Measurements from ENCODE around the gene PDE4B. TPM values are rescaled to one million over a fixed set of nuclear protein-coding genes. Genes with fewer than 3 reads are reported as not detected.

Gene PDE4B
- total and polyA plus RNA-seq, 9 of the 15 experiments (the other 6 are each of a cell fraction or from before 2014, with no cell fraction given), result 0.09 TPM; not detected in 8

DNA sequence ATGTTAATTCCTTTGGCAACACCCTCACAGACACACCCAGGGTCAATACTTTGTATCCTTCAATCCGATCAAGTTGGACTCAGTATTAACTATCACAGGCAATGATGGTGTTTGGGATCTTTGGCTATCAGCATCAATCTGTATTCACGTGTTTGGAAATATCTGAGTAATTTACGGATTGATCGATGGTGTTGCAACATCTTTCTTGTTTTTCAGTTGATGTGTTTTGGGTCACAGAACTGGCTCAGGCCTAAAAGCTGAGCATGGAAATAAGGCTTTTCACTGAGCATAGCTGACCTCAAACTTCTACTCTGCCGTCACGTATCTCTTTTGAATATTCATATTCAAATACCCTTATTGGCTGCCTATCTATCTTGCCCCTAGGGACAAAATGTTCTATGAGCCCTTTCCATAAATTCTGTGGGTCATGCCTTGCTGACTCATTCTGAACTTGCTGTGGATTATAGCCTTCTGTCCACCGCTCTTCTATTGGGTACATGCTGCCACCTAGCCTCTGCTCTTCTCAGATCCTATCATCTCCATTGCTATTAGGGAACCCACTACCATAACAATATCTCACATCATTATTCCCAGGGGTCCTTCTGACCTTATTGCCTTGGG is 156.0 kb downstream of the PDE4B start (continued):
- TF ChIP-seq, protein P1, sequence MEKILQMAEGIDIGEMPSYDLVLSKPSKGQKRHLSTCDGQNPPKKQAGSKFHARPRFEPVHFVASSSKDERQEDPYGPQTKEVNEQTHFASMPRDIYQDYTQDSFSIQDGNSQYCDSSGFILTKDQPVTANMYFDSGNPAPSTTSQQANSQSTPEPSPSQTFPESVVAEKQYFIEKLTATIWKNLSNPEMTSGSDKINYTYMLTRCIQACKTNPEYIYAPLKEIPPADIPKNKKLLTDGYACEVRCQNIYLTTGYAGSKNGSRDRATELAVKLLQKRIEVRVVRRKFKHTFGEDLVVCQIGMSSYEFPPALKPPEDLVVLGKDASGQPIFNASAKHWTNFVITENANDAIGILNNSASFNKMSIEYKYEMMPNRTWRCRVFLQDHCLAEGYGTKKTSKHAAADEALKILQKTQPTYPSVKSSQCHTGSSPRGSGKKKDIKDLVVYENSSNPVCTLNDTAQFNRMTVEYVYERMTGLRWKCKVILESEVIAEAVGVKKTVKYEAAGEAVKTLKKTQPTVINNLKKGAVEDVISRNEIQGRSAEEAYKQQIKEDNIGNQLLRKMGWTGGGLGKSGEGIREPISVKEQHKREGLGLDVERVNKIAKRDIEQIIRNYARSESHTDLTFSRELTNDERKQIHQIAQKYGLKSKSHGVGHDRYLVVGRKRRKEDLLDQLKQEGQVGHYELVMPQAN (IDR thresholded peaks at IDR 0.05; ENCODE audit: borderline replicate concordance), result no peak
- no peak for TF ChIP-seq ERF (CRISPR knock-in tag; IDR thresholded peaks at IDR 0.05)
- TF ChIP-seq FOXJ2 (tag; IDR thresholded peaks at IDR 0.05), result no peak
- no peak for TF ChIP-seq SAP30 (IDR thresholded peaks at IDR 0.05; ENCODE audit: borderline replicate concordance, insufficient read depth, low read depth, low read length, poor library complexity, severe bottlenecking)
- TF ChIP-seq POLR2AphosphoS5 (IDR thresholded peaks at IDR 0.05; ENCODE audit: control insufficient read depth, insufficient read depth, low read depth, low read length), result no peak
- TF ChIP-seq EHMT2 (IDR thresholded peaks at IDR 0.05), result 0 out of 2 replicates have a peak, but pooled peaks have one; percentile 14
- no peak for TF ChIP-seq TCF7 (IDR thresholded peaks at IDR 0.05; ENCODE audit: borderline replicate concordance)
- TF ChIP-seq DPF2 (IDR thresholded peaks at IDR 0.05), result 0 out of 2 replicates have a peak, but pooled peaks have one; percentile 19
- TF ChIP-seq PHB (CRISPR knock-in tag; IDR thresholded peaks at IDR 0.05), result no peak
- no peak for TF ChIP-seq ZNF133 (CRISPR knock-in tag; IDR thresholded peaks at IDR 0.05)
- TF ChIP-seq MXI1 (IDR thresholded peaks at IDR 0.05; ENCODE audit: low read depth, low read length), result no peak
- TF ChIP-seq C11orf30 (IDR thresholded peaks at IDR 0.05; ENCODE audit: low read depth), result peak; percentile 82
- no peak for TF ChIP-seq POLR3G (IDR thresholded peaks at IDR 0.05; ENCODE audit: extremely low read depth, insufficient read length, insufficient replicate concordance)
- TF ChIP-seq, protein P2, sequence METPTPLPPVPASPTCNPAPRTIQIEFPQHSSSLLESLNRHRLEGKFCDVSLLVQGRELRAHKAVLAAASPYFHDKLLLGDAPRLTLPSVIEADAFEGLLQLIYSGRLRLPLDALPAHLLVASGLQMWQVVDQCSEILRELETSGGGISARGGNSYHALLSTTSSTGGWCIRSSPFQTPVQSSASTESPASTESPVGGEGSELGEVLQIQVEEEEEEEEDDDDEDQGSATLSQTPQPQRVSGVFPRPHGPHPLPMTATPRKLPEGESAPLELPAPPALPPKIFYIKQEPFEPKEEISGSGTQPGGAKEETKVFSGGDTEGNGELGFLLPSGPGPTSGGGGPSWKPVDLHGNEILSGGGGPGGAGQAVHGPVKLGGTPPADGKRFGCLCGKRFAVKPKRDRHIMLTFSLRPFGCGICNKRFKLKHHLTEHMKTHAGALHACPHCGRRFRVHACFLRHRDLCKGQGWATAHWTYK (CRISPR knock-in tag; IDR thresholded peaks at IDR 0.05), result no peak
- TF ChIP-seq SMARCA4 (IDR thresholded peaks at IDR 0.05), result no peak
- TF ChIP-seq RAD21 (CRISPR knock-in tag; conservative IDR thresholded peaks at IDR 0.05 in 1 of 2, IDR thresholded peaks at IDR 0.05 in 1 of 2), result peak; percentile 57 to 82; a peak in 3 of 4 replicates
- TF ChIP-seq, protein P3, sequence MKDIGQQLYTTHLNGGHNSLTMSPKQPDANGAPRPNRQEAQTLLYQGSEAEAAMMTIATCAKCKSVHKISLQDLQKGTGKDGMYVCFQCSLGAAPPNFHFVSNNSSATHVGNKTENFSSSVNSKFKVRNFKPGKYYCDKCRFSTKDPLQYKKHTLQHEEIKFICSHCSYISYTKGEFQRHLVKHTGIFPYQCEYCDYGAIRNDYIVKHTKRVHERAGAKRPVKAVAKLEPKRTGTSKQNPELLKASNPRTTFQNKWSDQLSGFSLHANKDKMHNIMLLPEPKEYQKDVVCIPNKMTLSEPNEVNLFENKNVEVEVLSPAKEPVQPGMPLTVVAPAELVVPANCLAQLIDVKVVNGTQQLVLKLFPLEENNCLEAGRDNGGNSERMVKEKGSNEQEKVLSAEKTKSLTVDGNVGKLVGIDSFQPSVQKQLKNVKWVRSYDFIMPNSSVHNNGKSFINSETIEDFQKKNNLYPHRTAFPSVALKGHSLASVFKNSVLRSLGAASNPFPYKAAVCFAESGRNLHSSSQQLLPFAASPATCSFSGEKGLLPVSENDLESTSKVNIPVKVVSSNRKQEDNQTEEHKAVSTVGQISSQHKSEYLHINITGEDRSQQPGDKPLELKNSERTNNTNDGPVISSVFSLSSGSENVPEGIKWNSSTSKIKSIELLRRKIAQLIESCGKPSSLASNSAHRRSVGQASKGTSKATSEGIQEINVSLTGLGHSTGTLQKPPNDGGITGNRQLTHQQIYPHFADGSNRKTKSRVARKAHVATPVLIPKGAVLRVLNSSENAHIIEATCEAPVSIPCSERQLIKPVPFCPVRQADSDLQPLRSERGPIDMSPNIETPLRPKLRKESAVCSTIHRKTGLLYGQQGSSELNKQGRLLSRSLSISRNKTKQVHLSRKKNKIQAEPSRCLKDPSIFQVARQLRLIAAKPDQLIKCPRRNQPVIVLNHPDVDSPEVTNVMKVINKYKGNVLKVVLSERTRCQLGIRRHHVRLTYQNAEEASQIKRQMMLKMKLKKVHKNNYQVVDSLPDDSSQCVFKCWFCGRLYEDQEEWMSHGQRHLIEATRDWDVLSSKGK (CRISPR knock-in tag; IDR thresholded peaks at IDR 0.05), result no peak
- TF ChIP-seq, protein P4, sequence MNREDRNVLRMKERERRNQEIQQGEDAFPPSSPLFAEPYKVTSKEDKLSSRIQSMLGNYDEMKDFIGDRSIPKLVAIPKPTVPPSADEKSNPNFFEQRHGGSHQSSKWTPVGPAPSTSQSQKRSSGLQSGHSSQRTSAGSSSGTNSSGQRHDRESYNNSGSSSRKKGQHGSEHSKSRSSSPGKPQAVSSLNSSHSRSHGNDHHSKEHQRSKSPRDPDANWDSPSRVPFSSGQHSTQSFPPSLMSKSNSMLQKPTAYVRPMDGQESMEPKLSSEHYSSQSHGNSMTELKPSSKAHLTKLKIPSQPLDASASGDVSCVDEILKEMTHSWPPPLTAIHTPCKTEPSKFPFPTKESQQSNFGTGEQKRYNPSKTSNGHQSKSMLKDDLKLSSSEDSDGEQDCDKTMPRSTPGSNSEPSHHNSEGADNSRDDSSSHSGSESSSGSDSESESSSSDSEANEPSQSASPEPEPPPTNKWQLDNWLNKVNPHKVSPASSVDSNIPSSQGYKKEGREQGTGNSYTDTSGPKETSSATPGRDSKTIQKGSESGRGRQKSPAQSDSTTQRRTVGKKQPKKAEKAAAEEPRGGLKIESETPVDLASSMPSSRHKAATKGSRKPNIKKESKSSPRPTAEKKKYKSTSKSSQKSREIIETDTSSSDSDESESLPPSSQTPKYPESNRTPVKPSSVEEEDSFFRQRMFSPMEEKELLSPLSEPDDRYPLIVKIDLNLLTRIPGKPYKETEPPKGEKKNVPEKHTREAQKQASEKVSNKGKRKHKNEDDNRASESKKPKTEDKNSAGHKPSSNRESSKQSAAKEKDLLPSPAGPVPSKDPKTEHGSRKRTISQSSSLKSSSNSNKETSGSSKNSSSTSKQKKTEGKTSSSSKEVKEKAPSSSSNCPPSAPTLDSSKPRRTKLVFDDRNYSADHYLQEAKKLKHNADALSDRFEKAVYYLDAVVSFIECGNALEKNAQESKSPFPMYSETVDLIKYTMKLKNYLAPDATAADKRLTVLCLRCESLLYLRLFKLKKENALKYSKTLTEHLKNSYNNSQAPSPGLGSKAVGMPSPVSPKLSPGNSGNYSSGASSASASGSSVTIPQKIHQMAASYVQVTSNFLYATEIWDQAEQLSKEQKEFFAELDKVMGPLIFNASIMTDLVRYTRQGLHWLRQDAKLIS (CRISPR knock-in tag; IDR thresholded peaks at IDR 0.05), result no peak
